NB4 (cell line): Measurements from ENCODE around the gene ART4.
A peak's percentile ranks its signal among the peaks of the same experiment; 100 is the strongest.

Experiments
- CTCF ChIP-seq: IDR thresholded peaks from one replicate; pipeline ENCODE4 v1.5.1; 2012; ENCODE audit warnings: low read depth, low read length
- MYC ChIP-seq: IDR thresholded peaks from 2 replicates; pipeline ENCODE4 v1.6.1; 2011; ENCODE audit warnings: low read depth, low read length

- TF ChIP-seq MYC (no peak), CTCF (peak; percentile 64)
Measured at GRCh38 chr12:14845350-14845750, 2.0 kb upstream of the ART4 start.
